ENCODE results near the gene MACROD1.

Gene MACROD1

DNA sequence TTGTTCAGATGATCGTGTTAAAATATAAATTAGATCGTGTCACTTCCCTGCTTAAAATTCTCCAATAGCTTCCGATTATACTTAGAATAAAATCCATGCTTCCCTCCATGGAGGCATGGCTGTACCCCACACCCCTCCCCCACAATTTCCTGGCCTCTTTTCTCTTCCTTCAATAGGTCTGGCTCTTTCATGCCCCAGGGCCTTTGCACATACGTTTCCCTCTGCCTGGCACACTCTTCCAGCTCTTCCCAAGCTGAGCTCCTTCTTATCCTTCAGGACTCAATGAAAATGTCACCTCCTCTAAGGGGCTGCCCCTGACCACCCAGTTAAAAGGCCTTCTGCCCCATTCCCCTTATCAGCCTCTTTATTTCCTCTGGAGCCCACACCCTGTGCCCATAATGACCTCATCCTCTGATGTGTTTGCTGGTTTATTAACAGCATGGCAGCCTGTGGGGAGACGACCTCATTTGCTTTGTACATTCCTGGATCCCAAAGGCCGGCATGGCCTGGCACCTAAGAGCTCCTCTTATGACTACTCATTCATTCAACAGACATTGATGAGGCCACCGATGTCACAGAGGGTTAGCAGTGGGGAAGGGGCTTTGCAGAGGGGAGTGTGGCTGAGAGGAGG lies 139.2 kb downstream of the MACROD1 start:
- H3K4me2 ChIP-seq (ENCODE audit: low read length): no peak overlapping the region
- H3K4me1 ChIP-seq (ENCODE audit: control insufficient read depth, insufficient read depth, low read length): no peaks in the 10 kb centered on the region
- H3K9ac ChIP-seq (ENCODE audit: low read depth, low read length): no peak overlapping the region
- H3K4me3 ChIP-seq (ENCODE audit: low read length): no peak overlapping the region
- no peaks in the 10 kb centered on the region for H3K36me3 ChIP-seq (ENCODE audit: insufficient read depth, low read length)
- no peaks in the 10 kb centered on the region for H3K27me3 ChIP-seq (ENCODE audit: control insufficient read depth, insufficient read depth, low read length)
- H3K9me3 ChIP-seq (replicated peaks; ENCODE audit: low read length): no peaks in the 10 kb centered on the region

GRCh38 chr11:64025205-64025604 lies 140.7 kb downstream of the MACROD1 start:
- H3K27me3 ChIP-seq (ENCODE audit: control insufficient read depth, insufficient read depth, low read length): peaks cover 4% of the 10 kb centered on the region
- H3K36me3 ChIP-seq (ENCODE audit: insufficient read depth, low read length): no peaks in the 10 kb centered on the region
- no peaks in the 10 kb centered on the region for H3K4me1 ChIP-seq (ENCODE audit: control insufficient read depth, insufficient read depth, low read length)
- no peak overlapping the region for H3K9ac ChIP-seq (ENCODE audit: low read depth, low read length)
- H3K9me3 ChIP-seq (replicated peaks; ENCODE audit: low read length): no peaks in the 10 kb centered on the region
- H3K4me3 ChIP-seq (ENCODE audit: low read length): no peak overlapping the region
- H3K4me2 ChIP-seq (ENCODE audit: low read length): no peak overlapping the region

DNA sequence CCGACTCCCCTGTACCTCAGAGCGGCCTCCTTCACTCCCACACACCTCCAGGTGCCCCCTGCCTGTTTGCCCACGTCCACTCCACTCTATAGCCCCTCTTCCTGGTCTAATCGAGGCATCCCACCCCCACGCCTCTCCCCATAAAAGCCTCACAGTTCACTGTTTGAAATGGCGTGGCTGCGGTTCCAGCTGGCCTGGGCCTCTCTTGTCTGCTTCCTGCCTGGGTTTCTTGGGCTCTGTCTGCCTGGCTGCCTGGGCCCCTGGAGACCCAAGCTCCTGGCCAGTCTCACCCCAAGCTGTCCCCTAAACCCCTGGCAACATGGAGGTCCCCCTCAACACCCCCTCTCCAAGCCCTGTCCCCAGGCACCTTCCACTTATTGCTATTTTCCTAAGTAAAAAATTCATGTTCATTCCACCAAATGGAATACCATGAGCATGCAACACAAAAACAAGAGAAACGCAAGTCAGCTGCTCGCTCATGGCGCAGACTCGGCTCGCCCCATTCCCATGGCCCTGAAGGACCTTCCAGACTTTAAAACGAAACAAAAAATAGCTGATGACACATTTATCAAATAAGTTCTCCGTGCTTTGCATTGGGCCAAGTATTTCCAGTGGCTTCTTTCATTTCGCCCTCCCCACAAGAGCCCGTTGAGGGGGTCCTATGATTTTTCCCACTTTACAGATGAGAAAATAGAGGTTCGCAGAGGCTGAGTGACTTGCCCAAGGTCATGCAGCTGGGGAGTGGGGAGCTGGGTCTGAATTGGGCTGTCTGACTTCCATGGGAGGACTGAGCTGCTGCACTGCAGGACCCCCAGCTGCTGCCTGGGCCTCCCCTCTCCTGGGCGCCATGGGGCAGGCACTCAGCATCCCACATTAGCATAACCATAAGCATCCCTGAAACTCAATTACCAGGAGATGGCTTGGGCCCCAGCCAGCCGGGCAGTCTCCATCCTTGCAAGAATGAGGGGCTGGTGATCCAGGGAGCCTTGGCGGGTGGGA lies 141.9 kb downstream of the MACROD1 start:
- H3K4me3 ChIP-seq (ENCODE audit: low read length): no peak overlapping the region
- H3K27me3 ChIP-seq (ENCODE audit: control insufficient read depth, insufficient read depth, low read length): peaks cover 8% of the 10 kb centered on the region
- no peaks in the 10 kb centered on the region for H3K36me3 ChIP-seq (ENCODE audit: insufficient read depth, low read length)
- H3K9me3 ChIP-seq (replicated peaks; ENCODE audit: low read length): no peaks in the 10 kb centered on the region
- H3K4me1 ChIP-seq (ENCODE audit: control insufficient read depth, insufficient read depth, low read length): no peaks in the 10 kb centered on the region
- no peak overlapping the region for H3K4me2 ChIP-seq (ENCODE audit: low read length)
- H3K9ac ChIP-seq (ENCODE audit: low read depth, low read length): no peak overlapping the region

GRCh38 chr11:64022125-64022784 lies 143.7 kb downstream of the MACROD1 start:
- H3K9me3 ChIP-seq (replicated peaks; ENCODE audit: low read length): no peaks in the 10 kb centered on the region
- H3K4me3 ChIP-seq (ENCODE audit: low read length): no peak overlapping the region
- no peak overlapping the region for H3K9ac ChIP-seq (ENCODE audit: low read depth, low read length)
- H3K36me3 ChIP-seq (ENCODE audit: insufficient read depth, low read length): no peaks in the 10 kb centered on the region
- peaks cover 8% of the 10 kb centered on the region for H3K27me3 ChIP-seq (ENCODE audit: control insufficient read depth, insufficient read depth, low read length)
- no peaks in the 10 kb centered on the region for H3K4me1 ChIP-seq (ENCODE audit: control insufficient read depth, insufficient read depth, low read length)
- H3K4me2 ChIP-seq (ENCODE audit: low read length): no peak overlapping the region

- Histone ChIP-seq H3K27me3 (ENCODE audit: control insufficient read depth, insufficient read depth, low read length) (peaks cover 8% of the 10 kb centered on the region), H3K9ac (ENCODE audit: low read depth, low read length) (no peak overlapping the region), H3K4me3 (ENCODE audit: low read length) (no peak overlapping the region), H3K9me3 (replicated peaks; ENCODE audit: low read length) (no peaks in the 10 kb centered on the region), H3K36me3 (ENCODE audit: insufficient read depth, low read length) (no peaks in the 10 kb centered on the region), H3K4me2 (ENCODE audit: low read length) (no peak overlapping the region), H3K4me1 (ENCODE audit: control insufficient read depth, insufficient read depth, low read length) (no peaks in the 10 kb centered on the region)
Observed at GRCh38 chr11:64021757-64022093, 144.2 kb downstream of the MACROD1 start.

DNA sequence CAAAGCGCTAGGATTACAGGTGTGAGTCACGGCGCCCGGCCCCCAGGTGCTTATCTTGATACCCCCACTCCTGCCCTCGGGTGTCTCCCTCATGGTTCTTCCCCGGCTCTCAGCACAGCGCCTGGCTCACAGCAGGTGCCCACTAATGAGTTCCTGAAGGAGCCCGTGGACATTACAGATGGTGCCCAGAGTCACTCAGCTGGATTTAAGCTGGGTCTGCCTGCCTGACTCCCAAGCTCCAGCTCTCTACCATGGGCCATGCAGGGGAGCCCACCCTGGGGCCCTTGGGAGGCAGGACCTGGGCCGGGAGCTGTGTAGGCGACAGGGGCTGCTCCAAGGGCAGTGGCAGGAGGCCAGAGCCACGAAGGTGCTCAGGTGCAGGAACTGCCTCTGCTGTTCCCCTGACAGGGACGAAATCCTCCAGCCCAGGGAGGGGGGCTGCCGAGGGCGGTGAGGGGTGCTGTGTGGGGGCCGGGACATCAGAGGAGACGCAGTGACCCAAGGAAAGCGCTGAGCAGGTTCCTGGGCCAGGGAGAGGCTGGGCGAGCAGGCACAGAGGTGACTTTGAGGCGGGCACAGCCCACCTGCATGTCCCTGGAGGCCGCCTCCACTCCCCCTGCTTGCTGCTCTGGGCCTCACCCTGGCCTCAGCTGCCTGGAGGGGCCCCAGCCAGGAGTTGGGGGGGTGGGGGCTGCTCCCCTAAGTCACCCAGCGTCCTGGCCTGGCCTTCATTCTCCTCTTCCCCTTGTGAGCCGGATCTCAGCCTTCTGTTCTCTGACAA lies 144.7 kb downstream of the MACROD1 start:
- no peaks in the 10 kb centered on the region for H3K9me3 ChIP-seq (replicated peaks; ENCODE audit: low read length)
- no peak overlapping the region for H3K4me3 ChIP-seq (ENCODE audit: low read length)
- no peak overlapping the region for H3K9ac ChIP-seq (ENCODE audit: low read depth, low read length)
- no peak overlapping the region for H3K4me2 ChIP-seq (ENCODE audit: low read length)
- no peaks in the 10 kb centered on the region for H3K4me1 ChIP-seq (ENCODE audit: control insufficient read depth, insufficient read depth, low read length)
- no peaks in the 10 kb centered on the region for H3K36me3 ChIP-seq (ENCODE audit: insufficient read depth, low read length)
- H3K27me3 ChIP-seq (ENCODE audit: control insufficient read depth, insufficient read depth, low read length): peaks cover 8% of the 10 kb centered on the region

GRCh38 chr11:64019106-64020037 lies 146.5 kb downstream of the MACROD1 start:
- Histone ChIP-seq H3K36me3 (ENCODE audit: insufficient read depth, low read length) (no peaks in the 10 kb centered on the region), H3K27me3 (ENCODE audit: control insufficient read depth, insufficient read depth, low read length) (peaks cover 8% of the 10 kb centered on the region), H3K9ac (ENCODE audit: low read depth, low read length) (no peak overlapping the region), H3K9me3 (replicated peaks; ENCODE audit: low read length) (no peaks in the 10 kb centered on the region), H3K4me3 (ENCODE audit: low read length) (no peak overlapping the region), H3K4me1 (ENCODE audit: control insufficient read depth, insufficient read depth, low read length) (no peaks in the 10 kb centered on the region), H3K4me2 (ENCODE audit: low read length) (no peak overlapping the region)

- no peak overlapping the region for H3K9ac ChIP-seq (ENCODE audit: low read depth, low read length)
- peaks cover 8% of the 10 kb centered on the region for H3K27me3 ChIP-seq (ENCODE audit: control insufficient read depth, insufficient read depth, low read length)
- H3K9me3 ChIP-seq (replicated peaks; ENCODE audit: low read length): no peaks in the 10 kb centered on the region
- H3K36me3 ChIP-seq (ENCODE audit: insufficient read depth, low read length): no peaks in the 10 kb centered on the region
- H3K4me2 ChIP-seq (ENCODE audit: low read length): no peak overlapping the region
- no peak overlapping the region for H3K4me3 ChIP-seq (ENCODE audit: low read length)
- no peaks in the 10 kb centered on the region for H3K4me1 ChIP-seq (ENCODE audit: control insufficient read depth, insufficient read depth, low read length)
Observed at GRCh38 chr11:64018310-64018709, 147.6 kb downstream of the MACROD1 start.

GRCh38 chr11:64017945-64018224 lies 148.0 kb downstream of the MACROD1 start:
- Histone ChIP-seq H3K4me1 (ENCODE audit: control insufficient read depth, insufficient read depth, low read length) (no peaks in the 10 kb centered on the region), H3K9ac (ENCODE audit: low read depth, low read length) (no peak overlapping the region), H3K9me3 (replicated peaks; ENCODE audit: low read length) (no peaks in the 10 kb centered on the region), H3K27me3 (ENCODE audit: control insufficient read depth, insufficient read depth, low read length) (peaks cover 8% of the 10 kb centered on the region), H3K4me3 (ENCODE audit: low read length) (no peak overlapping the region), H3K4me2 (ENCODE audit: low read length) (no peak overlapping the region), H3K36me3 (ENCODE audit: insufficient read depth, low read length) (no peaks in the 10 kb centered on the region)

GRCh38 chr11:64015935-64016845 lies 149.7 kb downstream of the MACROD1 start:
- Histone ChIP-seq H3K9me3 (replicated peaks; ENCODE audit: low read length) (no peaks in the 10 kb centered on the region), H3K4me1 (ENCODE audit: control insufficient read depth, insufficient read depth, low read length) (no peaks in the 10 kb centered on the region), H3K4me3 (ENCODE audit: low read length) (no peak overlapping the region), H3K36me3 (ENCODE audit: insufficient read depth, low read length) (no peaks in the 10 kb centered on the region), H3K9ac (ENCODE audit: low read depth, low read length) (no peak overlapping the region), H3K27me3 (ENCODE audit: control insufficient read depth, insufficient read depth, low read length) (peaks cover 8% of the 10 kb centered on the region), H3K4me2 (ENCODE audit: low read length) (no peak overlapping the region)

Data from skeletal muscle satellite cell (primary cell).